Erythroblast (primary cell): ENCODE results near the gene C20orf96.
A peak's percentile ranks its signal among the peaks of the same experiment; 100 is the strongest.

ENCODE experiments used
- DNase-seq, 2 experiments: peaks; one replicate each; lab custom pipeline; 2025; lab: John Stamatoyannopoulos, UW
- GATA1 ChIP-seq: IDR thresholded peaks from 2 replicates; pipeline ENCODE4 v1.6.1; 2011; ENCODE audit warnings: low read depth, mild to moderate bottlenecking, control low read depth, low read length, moderate library complexity
- POLR2A ChIP-seq: IDR thresholded peaks from 2 replicates; pipeline ENCODE4 v1.6.1; 2011; ENCODE audit warnings: mild to moderate bottlenecking, low read length

The C20orf96 gene

DNA sequence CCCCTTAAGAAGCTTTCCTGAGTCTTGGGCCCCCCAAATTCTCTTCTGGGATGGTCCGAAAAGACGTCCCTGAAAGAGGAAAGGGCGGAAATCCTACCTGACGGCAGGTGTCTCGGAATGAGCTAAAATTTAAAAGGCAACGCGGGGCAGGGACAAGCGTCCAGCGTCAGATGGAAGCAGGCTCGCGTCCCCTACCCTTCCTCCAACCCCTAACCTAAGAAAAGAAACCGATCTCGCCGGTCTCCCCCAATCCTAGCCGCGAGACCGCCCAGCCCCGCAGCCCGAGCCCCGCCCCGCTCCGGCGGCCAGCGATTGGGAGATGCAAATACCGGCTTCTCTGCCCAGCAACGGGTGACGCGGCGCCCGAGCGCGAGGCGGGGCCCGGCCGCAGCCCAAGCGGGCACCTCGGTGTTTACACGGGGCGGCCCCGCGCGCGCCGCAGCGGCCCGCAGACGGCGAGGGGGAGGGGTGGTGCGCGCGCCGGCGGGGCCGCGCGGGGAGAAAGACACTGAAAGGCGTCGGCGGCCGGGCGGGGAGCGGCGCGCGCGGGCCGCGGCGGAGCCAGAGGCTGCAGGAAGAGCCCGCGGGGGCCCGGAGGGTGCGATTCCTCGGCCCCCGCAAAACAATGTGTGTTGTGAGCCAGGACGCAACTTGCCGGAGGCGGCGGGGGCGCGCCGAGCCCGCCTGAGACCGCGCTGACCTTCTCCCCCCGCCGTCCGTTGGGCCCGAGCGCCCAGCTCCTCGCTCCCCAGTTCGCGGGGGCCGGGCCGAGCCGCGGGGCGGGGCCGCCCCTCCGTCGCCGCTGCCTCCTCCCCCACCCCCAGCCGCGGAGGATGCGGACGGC is 34.7 kb upstream of the C20orf96 start, which contains the start of gene SOX12:
SOX12 (plus strand) TSS at position 508 of the 844 bp plus-strand sequence. CDS start 373 bp downstream, outside the sequence.
- DNase-seq: peak; percentile 95 to 97
- TF ChIP-seq GATA1 (no peak), POLR2A (peak; percentile 39)

DNA sequence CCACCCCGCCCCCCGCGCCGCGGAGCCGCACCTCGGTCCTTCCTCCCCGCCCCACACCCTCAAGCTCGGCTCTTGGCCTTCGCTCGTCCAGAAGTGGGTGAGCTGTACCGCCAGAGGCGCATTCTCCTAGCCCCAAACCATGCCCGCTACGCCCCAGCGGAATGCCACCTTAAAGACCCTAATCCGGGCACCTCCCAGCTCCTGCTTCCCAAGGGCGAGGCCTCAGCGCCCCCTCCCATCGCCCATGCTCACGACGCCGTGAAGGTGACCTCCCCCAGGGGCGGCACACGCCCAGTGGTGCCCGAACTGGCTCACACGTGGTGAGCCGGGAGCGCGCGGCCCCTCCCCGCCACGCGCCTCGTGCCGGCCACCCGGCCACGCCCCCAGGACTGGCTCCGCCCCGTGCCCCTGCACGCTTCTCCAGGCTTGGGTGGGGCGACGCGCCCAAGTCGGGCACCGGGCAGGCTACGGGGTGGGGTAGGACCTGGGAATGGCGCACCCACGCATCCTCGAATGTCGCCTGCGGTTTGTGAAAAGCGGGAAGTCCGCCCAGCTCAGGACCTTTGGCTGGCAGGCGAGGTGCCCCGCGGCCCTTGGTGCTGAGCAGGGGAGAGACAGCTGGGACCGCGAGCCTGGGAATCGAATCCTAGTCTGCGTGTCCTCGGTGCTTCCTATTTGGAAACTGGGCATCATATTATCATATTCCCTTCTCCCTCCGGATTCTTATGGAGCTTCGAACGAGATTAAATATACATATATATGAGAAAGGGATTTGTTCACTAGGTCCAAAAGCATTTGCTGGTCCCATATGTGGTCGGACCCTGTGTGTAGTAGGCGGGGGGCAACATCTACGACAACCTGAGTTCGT is 33.9 kb upstream of the C20orf96 start:
- DNase-seq: peak; percentile 90 to 92
- TF ChIP-seq POLR2A (peak; percentile 60), GATA1 (no peak)

- no peak for TF ChIP-seq POLR2A
- TF ChIP-seq GATA1: no peak
- DNase-seq: no peak
Observed at GRCh38 chr20:316316-317068, 25.9 kb upstream of the C20orf96 start.

DNA sequence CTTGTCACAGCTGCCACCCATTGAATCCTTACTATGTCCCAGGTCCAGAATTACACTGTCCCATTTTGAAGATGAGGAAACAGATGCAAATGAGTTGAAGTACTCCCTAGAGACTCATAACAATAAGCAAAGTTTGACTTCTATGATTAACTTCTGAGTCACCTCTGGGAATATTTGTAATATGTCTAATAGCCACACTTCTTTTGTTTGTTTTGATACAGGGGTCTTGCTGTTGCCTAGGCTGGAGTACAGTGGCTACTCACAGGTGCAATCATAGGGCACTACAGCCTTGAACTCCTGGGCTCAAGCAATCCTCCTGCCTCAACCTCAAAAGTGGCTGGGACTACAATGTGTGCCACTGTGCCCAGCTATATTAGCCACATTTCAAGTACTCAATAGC is 23.4 kb upstream of the C20orf96 start:
- TF ChIP-seq GATA1 (no peak), POLR2A (no peak)
- no peak for DNase-seq

DNA sequence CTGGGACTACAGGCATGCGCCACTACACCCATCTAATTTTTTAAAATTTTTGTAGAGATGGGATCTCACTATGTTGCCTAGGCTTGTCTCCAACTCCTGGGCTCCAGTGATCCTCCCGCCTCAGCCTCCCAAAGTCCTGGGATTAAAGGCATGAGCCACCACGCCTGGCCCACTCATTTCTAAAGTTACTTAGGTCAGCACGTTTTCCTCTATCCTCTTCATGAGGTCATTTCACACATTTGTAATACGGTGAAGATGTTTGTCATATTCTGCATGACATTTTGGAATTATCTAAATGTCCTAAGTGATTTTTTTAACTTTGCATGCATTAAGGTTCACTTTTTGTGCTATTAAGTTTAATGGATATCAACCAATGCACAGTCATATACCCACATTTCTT is 22.9 kb upstream of the C20orf96 start:
- TF ChIP-seq POLR2A (no peak), GATA1 (no peak)
- DNase-seq: no peak

- TF ChIP-seq POLR2A (no peak), GATA1 (no peak)
Observed at GRCh38 chr20:312866-313265, 22.3 kb upstream of the C20orf96 start.

DNA sequence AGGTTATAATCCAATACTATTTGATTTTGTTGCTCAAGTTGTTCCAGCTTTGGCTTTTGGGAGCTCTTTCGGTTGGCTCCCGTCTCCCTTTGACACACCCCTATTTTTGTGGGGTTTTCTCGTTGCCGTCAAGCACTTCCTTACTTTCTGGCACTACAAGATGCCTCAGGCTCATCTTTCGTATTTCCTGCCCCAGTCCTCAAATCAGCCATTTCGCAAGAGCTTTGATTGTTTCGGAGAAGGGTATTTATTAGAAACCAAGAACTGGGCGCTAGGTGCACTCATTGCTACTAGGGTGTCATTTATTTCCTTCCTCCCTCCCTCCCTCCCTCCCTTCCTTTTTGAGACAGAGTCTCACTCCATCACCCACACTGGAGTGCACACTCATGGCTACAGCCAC is 21.5 kb upstream of the C20orf96 start:
- TF ChIP-seq GATA1 (no peak), POLR2A (no peak)
- no peak for DNase-seq

More at GRCh38 chr20:312866-313265, 22.3 kb upstream of the C20orf96 start:
- DNase-seq: no peak

DNA sequence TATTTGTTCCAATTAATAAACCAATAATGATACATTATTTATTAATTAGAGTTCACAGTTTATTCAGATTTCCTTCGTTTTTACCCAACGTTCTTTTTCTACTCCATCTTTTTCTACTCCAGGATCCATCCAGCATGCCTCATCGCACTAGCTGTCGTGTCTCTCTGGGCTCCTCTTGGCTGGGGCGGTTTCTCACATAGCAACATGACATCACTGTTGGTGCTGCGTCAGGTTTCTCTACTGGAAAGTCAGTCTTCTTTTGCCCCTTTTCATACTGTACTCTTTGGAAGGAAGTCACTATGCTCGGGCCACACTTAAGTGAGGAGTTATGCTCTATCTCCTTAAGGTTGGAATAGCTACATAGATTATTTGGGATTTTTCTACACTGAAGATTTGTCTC is 21.1 kb upstream of the C20orf96 start:
- no peak for TF ChIP-seq POLR2A
- TF ChIP-seq GATA1: no peak
- DNase-seq: no peak

GRCh38 chr20:310645-311044 is 20.1 kb upstream of the C20orf96 start:
- no peak for DNase-seq
- no peak for TF ChIP-seq POLR2A
- TF ChIP-seq GATA1: no peak

DNA sequence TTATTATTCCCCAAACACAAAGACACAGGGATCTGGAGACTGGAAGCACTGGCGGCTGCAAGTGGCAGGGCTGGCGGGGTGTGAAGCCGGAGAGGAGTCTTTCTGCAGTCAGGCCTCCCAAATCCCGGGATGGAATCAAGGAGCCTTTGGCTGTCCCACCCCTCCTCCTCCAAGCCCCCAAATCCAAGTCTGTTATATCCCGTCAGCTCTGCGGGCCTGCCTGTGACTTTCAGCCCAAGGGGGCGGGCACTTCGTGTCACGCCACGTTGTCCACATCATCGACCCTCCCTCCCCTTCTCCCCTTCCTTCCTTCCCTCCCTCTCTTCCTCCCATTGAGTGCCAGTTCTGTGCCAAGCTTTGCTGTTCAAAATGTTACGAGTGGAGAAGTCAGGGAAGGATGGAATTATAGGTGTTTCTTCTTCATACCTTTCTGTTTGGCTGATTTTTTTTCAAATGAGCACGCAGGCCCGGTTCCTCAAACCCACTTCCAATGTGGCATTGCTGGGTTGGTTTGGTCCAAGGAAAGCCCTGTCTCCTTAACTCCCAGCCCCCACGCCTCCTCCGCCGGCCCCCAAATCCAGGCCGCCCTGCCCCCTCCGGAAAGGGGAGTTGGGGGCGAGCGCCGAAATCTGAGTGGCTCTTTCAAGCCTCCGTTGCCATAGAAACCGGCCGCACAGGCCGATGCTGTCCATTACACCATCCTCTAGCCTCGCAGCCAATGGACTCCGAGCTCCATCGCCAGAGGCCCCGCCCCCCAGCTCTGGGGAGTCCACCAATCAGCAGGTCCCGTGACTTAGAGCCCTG is 19.5 kb upstream of the C20orf96 start:
- TF ChIP-seq GATA1 (no peak), POLR2A (no peak)
- peak; percentile 90 to 93 for DNase-seq

- no peak for DNase-seq
- TF ChIP-seq GATA1: no peak
- no peak for TF ChIP-seq POLR2A
Observed at GRCh38 chr20:309306-309840, 18.8 kb upstream of the C20orf96 start.

DNA sequence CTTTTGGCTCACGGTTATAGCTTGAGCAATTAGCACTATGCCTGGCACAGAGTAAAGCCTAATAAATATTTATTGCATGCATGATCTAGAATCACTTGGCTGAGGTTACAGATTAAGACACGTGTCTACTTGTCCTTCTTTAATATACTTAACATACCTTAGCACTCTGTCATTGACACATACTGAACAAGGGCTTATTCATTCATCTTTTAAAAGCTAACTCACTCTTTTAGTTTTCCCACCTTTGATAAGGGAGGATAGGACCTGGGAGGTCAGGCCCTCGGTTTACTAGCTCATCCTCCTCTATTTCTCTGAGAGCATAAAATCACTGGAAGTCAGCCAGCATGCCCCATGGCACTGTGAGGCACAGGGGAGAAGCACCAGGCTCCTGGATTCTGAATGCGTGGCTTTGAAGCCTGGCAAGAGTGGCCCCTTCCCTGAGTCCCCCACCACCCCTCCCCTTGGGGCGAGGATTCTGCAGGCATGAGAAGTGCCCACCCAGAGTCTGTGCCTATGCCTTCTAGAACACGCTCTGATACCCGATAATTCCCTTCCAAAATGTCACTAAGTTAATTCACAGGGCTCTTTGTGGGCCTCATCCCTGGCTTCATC is 18.0 kb upstream of the C20orf96 start:
- TF ChIP-seq POLR2A (no peak), GATA1 (no peak)
- DNase-seq: no peak
